ENCODE data around the gene PLPP1.

PLPP1 gene

DNA sequence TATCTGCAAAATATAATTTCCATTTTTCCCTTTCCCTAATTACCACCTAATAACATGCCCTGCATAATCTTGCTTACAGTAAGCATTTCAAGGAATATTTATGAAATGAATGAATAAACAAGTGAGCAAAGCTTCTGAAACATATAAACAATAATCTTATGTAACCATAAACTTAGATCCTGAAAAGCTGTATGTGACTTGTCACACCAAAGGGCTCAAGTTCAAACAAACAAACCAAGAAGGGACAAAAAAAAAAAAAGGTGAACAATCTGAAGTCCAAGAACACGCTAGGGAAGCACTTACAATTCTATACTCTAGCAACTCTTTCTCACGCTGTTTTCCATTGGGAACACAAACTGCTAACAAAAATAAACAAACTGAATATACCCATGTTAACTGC, 36.3 kb downstream of the PLPP1 start:
- no peak for DNase-seq

DNA sequence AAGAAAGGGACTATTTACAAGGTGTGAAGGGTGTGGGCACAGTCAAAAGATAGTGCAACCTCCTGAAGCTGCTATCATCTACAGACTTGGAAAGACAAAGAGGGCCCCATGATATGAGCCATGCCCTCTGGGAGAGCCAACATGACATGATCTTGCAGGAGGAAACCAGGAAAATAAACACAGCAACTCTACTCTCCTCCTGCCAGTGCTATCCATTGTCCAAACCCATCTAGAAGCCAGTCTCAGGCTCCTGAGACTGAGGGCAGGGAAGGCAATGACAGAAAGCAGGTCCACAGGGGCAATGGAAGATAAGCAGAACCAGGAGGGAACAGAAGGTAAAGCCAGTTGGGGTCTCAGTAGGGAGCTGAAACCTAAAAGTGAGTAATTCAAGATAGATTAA, 37.1 kb downstream of the PLPP1 start:
- no peak for DNase-seq

DNA sequence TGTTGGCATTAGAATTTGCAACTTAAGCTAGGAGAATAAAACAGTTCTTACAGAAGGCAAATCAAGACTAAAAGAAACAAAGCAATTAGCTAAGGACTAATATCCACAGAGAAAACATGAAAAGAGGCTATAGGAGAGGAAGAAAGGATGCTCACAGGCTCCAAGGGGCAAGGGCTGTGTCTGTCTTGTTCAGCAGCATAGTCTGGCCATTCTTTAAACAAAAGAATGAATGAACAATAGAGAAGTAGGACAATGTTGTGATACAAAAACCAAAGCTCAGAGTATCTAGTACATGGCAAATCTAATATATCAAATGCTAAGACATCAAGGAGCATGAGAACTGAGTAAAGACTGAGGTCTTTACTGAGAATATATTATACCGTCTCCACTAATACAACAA, 39.5 kb downstream of the PLPP1 start:
- DNase-seq, result no peak

DNA sequence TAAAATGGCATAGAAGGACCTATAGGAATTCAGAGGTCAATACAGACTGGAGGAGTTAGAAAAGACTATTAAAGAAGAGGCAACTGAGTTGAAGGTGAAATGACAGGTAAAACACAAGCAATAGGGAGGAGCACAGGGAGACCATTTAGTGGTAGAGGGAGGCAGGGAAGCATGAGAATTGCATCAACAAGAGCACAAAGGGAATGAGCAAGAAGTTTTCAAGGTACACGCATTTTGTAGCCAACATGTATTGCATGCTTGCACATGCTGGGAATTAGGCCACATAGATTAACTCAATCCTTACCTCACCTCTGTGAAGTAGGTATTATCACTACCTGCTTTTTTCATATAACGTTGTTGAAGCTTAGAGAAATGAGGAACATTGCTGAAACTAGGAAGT, 42.3 kb downstream of the PLPP1 start:
- no peak for DNase-seq

DNA sequence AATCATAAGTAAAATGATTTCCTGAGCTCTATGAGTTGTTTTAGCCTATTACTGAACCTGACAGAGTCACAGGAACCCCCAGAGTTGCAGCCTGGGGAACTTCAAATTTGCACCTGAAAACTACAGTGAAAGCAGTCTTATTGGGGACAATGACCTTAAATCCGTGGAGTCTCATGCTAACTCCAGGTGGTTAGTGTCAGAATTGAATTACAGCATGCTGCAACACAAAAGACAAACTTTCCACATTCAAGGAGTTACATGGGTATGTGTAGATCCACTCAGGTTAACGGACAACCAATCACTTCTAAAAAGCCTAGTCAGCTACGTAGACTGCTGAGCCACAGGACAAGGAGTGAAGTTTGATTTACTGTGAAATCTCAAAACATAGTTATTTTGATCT, 49.7 kb downstream of the PLPP1 start:
- no peak for DNase-seq

DNA sequence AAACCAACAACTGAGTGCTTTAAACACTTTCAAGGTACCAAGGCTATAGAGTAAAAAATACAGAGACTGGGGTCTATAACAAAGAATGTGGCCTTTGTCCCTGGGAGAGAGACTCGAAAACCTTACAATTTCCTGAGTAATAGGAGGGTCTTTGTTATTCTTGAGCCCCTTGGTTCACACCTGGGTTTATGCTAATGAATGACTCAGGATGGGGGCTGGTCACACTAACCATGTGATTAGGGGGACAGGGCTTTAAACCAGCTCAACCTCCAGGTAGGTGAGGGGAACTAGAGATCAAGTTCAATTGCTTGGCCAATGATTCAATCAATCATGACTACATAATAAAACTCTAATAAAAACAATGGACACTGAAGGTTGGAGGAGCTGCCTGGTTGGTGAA, 50.2 kb downstream of the PLPP1 start:
- DNase-seq, result no peak

DNA sequence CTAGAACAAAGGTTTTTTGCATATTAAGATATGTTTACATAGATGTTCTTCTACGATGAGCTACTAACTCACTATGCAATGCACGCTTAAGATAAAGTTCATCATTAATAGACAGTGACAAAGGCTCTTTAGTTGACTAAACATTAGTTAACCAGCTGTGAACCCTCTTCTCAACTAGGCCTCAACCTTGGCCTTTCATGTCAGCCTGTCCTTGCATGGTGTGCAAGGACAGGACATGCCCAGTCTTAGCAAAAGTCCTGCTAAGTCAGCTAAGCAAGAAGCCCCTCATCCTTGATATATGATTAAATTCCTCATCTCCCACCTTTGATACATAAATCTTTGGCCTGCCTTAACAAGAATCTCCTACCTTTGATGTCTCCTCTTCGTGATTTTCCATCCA, 50.9 kb downstream of the PLPP1 start:
- no peak for DNase-seq

DNA sequence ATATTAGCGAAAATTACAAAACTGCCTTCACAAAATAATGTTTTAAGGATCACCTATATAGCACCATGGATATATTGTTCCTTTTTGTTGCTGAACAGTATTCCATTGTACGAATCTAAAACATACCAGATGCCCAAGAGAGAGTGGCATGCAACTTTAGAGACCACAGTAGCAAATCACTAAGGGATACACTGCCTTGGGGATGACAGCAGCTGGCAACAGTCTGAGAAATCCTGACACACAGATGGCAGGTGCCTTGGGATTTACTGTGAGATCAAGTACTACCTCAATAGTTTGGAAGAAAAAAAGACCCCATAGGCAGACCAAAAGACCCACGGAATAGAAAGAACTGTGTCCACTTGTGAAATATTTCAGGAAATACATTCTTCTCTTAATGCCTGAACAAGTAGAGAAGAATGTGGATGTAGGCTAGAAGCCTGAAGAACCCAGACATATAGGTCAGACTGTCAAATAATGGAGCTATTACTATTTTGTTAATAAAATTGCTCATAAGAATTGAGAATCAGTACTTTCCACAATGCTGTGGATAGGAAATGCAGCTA, 53.4 kb downstream of the PLPP1 start:
- DNase-seq, result no peak

DNA sequence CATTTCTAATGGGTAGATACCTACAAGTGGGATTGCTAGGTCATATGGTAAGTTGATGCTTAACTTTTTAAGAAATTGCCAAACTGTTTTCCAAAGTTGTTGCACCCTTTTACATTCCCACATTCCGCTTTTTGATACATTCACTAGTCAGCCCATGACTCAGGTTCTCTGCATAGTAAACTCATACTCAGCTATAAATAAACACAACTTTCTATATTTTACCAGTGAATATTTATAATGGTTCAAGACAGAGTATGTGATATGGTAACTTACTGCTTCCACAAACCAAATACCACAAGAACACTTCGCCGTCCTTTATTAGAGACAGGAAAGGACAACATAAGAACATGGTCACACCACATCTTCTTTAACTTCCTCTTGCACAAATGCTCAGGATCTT, 54.0 kb downstream of the PLPP1 start:
- no peak for DNase-seq

DNA sequence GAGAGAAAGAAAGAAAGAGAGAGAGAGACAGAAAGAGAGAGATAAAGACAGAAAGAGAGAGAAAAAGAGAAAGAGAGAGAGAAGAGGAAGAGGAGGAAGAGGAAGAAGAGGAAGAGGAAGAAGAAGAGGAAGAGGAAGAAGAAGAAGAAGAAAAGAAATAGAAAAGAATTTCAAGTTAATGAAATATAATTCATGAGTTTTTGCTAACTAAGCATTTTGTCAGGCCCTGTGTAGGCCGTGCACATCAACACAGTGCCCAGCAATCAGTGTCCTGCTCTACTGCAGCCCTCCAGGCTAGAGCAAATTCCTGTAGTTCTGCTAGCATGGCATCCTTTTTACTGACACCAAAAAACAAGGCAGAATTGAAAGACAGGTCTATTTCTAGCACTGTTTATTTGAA, 62.1 kb downstream of the PLPP1 start:
- no peak for DNase-seq

DNA sequence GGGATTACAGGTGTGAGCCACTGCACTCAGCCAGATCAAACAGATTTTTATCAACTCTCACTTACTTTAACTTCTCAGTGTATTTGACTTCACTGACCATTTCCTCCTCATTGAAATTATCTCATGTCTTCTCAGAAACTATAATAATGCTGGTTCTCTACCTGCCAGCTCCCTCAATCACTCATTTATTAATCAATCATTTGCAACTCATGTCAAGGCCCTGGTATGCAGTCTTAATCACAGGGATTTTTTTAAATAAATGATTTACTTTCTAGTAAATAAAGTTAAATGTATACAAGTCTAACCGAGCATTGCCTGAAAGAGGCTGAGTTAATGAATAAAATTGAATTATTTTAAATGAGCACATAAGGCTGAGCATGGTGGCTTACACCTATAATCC, 63.3 kb downstream of the PLPP1 start:
- no peak for DNase-seq

DNA sequence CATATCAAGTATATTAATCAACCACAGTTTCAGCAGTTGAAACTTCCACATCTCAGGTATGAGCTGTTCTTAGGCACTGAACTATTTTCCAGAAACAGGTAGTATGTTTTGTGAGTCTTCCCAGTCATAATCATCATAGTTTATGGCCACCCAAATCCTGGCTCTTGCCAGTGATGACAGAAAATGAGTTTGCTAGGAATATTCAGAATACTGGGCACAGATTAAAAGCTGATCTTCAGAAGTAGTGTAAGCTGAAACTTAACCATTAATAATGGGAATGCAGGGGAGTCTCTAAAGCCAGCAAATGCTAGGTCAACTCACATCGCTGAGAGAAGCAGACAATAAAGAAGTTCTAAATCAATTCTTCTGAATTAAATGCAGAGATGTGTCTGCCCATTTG, 64.5 kb downstream of the PLPP1 start:
- no peak for DNase-seq

DNA sequence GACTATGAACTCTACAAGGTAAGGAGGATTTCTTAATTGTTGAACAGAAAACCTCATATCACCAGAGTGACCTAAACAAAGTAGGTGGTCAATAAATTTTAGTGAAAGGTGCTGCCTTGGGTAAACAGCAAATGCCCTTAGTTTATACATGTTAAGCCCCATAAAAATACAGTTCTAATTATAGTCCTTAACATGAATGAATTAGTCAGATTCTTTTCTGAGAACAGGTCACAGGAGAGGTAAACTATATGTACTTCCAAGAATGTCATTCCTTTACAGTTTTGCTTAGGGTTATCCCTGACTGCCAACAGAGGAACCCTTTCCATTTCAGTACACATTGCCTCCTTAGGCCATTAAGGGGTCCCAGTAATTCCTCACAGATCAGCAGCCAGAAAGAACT, 64.9 kb downstream of the PLPP1 start:
- no peak for DNase-seq

DNA sequence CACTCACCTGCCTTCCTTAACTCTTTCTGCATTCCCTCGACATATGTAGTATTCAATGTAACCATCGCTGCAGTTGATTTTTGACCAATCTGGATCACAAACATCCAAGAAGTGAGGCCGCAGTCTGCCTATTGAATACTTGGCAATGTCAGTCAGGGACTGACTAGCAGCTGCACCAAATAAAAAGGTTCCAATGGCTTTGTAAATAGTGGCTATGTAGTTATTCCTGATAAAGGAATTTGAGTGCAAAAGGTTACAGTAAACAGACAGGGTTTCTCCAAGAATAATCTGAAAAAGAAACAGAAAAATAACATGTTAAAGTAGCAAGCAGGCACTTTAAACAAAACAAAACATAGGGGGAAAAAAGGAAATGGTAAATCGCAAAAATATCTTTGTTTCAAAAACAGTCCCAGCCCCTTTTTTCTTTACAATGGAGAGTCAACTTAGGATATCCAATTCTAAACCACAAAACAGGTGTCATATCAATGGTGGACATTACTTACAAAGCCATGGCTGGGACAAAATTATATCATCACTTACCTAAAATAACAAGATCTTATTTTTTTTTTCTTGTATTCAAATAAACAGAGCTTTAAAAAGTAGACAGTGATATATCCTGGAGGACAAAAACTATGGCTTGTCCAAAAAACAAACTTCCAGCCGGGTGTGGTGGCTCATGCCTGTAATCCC, 66.8 kb downstream of the PLPP1 start:
- DNase-seq, result no peak

DNA sequence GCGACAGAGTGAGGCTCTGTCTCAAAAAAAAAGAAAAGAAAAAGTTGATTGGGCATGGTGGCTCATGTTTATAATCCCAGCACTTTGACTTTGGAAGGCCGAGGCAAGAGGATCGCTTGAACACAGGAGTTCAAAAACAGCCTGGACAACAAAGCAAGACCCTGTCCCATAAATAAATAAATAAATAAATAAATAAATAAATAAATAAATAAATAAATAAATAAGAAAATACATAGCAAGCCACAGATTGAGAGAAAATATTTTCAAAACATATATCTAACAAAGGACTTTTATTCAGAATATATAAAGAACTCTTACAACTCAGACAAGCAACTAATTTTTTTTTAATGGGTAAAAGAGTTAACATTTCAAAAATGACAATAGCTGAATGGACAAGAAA, 71.2 kb downstream of the PLPP1 start:
- no peak for DNase-seq

DNA sequence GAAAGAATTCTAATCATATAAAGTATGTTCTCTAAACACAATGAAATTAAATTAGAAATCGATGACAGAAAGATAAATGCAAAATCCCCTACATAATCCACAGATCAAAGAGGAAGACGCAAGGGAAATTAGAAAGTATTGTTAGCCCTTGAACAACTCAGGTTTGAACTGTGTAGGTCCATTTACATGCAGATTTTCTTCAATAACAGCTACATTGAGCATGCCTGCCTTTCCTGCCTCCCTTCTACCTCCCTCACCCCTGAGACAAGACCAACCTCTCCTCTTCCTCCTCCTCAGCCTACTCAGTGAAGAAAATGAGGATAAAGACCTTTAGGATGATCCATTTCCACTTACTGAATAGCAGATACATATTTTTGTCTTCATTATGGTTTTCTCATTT, 75.2 kb downstream of the PLPP1 start:
- no peak for DNase-seq

DNA sequence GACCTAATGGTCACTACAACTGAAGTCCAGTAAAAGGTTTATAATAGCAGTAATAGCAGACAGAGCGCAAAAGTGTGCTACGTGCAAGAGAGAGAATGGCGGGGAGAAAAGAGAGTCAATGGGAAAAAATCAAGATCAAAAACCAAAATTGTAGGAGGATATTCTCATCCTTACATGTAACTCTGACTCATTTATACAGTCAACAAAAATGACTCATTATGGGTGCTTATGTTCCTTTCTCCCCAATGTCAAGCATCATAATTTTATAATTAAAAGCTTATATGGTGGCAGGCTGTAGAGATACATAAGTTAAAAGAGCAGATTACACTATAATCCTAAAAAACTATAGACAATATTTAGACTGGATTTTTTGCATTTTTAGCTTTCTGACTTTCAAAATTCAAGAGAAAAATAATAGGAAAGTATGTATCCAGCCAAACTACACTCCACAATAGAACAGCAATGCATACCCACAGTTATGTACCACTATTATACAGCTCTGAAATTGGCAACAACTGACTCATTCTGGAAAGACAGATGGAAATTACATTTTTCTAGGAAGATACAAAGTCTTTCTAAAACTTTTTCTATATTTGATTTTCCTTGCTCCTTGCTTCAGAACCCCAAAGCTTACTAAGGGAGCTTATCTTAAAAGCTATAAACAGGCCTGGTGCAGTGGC, 78.4 kb downstream of the PLPP1 start:
- DNase-seq, result no peak

DNA sequence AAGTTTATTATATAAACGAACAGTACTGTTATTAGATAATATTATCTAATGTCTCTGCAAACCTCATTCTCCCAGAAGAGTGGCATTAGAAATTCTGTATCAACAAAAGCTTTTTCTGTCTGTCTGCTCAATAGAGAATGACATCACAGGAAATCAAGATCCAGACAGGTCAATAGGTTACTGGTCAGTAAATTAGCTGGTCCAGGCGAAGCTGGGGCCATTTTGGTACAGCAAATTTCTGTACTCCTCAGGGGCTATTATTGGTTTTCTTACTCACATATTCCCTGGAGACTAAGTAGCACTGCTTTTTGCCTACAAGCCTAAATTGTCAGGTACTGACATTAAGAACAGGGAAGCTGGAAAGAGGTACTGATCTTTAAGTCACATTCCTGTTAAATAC, 80.5 kb downstream of the PLPP1 start:
- no peak for DNase-seq

DNA sequence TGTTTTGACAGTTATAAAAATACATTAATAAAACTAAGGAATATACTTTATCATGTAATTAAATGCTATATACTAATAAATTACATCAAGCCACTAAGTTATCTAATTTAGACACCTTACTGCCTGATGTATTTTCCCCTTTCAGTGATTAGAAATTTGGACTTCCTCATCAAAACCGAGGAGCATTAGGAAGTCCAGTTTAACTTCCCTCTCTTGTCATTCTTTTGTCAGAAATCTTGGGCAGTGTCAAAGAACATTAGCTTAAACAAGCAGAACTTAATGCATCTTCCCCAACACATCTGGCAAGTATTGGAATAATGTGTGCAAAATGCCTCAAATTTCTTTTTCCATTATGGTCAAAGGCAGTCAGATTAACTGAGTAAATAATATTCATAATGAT, 81.6 kb downstream of the PLPP1 start:
- no peak for DNase-seq

DNA sequence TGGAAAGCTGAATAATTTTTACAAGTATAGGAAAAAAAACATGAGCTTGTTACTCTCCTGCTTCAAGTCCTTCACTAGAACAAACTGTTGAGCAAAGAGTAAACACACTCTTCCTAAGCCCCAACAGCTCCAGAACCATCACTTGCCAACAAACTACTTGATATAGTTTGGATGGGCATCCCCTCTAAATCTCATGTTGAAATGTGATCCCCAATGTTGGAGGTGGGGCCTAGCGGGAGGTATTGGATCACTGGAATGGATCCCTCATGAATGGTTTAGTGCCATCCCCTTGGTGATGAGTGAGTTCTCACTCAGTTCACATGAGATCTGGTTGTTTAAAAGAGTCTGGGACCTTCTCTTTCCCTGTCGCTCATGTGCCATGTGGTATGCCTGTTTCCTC, 82.8 kb downstream of the PLPP1 start:
- DNase-seq, result no peak

DNA sequence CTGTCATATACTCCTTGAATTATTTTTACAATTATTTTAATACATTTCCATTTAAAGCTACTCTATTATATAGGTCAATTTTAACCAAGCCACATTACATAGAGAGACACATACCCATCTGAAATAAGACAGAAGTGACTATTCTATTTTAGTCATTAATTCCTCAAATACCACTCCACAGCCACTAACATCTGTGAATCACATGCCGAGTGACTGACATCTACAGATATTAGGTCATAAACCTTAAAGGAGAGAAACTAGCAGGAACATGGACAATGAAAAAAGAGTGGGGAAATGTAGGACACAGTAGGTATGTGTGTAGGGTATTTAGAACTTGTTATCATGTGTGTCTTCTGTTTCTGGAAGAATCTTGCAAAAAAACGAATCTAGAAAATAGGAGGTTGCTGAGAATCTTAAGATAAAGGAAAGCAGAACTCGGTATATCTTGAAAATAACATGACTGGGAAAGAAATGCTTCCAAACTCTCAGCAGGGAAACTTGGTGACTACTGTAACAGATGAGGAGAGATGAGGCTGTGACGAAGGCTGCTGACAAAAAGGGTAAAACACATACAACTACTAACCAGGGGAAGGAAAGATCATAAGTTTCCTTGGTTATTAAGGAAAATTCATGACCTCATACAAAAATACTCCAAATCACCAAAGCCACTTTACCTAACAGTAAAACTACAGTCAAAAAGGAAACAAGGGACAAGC, 84.6 kb downstream of the PLPP1 start:
- DNase-seq, result no peak

DNA sequence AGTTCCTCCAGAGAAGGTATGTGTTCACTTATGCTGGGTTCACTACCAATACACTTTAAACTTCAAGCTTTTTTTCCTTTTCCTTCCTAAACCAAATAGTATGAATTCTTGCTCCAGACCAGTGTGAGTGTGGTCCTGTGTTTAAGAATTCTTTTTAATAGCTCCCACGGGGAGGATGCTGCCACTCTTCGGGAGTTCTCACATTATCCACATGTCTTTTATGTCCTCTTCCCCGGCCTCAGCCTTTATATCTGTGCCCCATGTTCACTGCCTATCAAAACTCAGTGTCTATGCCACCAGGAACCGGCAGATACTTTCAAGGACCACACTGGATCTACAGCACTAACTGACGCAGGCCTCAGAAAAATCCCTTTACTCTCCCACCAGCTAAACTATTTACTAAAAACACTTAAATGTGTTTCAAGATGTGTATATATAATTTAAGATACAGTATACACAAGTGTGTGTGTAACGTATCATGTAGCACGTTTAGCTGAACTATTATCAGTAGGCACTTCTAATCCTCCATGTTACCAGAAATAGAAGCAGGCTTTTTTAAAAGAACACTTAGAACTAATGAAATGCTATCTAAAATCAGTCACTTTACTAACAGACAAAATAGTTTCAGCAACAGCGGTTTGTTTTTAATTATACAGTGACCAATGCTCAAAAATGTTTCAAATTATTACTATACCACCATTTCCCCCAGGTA, 88.0 kb downstream of the PLPP1 start:
- DNase-seq, result no peak

DNA sequence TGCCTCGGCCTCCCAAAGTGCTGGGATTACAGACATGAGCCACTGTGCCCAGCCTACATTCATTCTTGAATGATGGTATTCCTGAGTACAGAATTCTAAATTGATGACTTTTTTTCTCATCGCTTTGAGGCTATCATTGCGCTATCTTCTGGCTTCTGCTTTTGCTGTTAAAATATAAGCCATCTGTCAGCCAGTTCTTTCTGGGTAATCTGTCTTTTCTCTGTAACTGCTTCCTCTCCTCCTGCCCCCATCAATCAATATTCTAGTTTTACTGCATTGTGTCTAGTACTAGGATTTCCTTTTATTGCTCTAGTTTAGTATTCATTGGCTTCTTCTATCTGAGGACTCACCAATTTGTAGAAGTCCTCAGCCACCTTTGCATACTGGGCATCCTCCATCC, 89.0 kb downstream of the PLPP1 start:
- DNase-seq, result no peak

DNA sequence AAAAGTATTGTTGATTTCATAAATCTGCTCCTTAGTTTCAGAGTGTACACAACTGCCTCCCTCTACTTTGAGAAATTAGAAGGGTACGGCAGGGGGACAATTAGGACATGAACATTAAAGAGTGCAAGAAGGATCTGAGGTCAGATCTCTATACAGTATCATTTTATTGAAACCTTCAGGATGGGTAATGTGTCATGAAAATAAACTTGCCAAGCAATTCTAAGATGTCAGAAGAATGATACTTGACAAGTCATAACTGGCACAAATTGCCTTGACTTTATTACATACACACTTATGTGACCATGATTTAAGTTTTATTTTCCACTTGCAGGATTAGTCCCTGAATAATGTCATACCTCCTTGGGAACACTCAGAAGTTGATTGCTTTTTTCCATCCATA, 92.8 kb downstream of the PLPP1 start:
- no peak for DNase-seq

Data from NCI-H1417 treated with DMSO at 0.1 percent for 48 hours (cell line).